ENCODE measurements around the gene LRCOL1.

LRCOL1 gene

DNA sequence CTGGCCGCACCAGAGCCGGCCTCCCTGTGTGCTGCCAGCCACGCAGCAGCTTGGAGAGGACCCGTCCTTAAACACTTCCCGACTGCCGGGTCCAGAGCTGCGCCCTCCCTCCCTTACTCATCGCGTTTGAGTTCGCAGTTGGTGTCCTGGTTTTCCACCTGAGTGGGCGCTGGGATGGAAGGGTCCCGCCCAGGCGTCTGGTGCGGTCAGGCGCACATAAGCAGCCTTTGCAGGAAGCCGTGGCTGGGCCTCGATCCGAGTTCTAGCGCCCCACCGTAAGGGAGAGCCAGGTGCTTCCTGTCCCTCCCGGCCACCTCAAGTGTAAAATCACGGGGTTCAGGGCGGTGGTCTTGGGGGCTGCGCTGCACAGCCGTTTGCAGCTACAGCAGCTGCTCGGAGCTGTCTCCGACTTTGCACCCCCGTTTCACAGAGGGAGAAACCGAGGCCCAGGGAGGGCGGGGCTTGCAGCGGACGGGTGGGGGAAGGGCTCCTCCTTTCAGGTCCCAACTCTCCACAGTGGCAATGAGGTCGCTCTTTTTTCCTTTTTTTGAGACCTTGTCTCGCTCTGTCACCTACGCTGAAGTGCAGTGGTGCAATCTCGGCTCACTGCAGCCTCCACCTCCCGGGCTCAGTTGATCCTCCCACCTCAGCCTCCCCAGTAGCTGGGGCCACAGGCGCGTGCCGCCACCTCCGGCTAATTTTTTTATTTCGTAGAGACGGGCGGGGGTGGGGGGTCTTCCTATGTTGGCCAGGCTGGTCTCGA lies 51.3 kb downstream of the LRCOL1 start:
- no peak overlapping the region for H3K27ac ChIP-seq (ENCODE audit: low read depth, low read length)
- H3K4me1 ChIP-seq (ENCODE audit: insufficient read depth, low read length): no peaks in the 10 kb centered on the region
- peaks cover 43% of the 10 kb centered on the region for H3K27me3 ChIP-seq (ENCODE audit: insufficient read depth, low read length)
- no peaks in the 10 kb centered on the region for H3K9me3 ChIP-seq (ENCODE audit: insufficient read depth, low read depth, low read length)
- peak overlapping the region; percentile 90 for H3K4me3 ChIP-seq (ENCODE audit: low read length)
- H3K9ac ChIP-seq (ENCODE audit: low read depth, low read length): no peak overlapping the region
- H3K36me3 ChIP-seq (ENCODE audit: insufficient read depth, low read length): no peaks in the 10 kb centered on the region
- 80% methylated on average over 45 of the region's 45 CpGs for WGBS

DNA sequence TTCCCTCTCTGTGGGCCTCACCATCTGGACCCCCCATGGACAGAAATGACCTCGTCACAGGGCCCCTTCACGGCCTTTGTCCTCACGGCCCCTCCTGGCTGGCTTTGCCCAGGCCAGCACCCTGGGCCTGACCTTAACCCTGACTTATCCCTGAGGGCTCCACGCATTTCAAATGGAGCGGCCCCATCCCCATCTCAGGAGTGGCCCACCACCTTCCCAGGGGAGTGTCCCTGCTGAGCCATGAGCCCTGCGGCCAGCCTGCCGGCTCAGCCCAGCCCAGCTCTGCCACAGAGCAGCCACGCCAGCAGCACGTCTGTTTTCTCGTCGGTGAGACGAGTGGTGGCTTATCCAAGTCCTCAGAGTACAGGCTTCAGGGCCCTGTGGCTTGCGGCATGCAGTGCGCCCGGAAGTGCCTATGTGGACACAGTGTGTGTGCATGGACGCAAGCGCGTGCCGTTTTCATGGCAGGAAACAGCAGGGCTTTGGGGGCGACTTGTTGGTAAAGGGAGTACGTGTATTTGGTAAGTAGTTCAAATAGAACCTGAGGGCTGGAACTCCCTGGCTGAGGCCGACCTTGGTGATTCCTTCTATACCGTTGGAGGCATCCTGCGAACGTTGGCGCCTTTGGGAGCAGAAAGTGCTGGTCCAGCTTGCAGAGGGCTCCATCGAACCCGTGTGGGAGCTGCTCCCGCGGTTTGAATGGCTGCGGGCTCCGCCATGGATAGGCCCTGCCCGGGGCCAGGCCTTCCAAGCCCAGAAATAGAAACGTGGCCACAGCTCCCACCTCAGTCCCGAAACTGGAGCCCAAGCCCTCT lies 52.1 kb downstream of the LRCOL1 start:
- Histone ChIP-seq H3K4me3 (ENCODE audit: low read length) (no peak overlapping the region), H3K36me3 (ENCODE audit: insufficient read depth, low read length) (no peaks in the 10 kb centered on the region), H3K9me3 (ENCODE audit: insufficient read depth, low read depth, low read length) (no peaks in the 10 kb centered on the region), H3K9ac (ENCODE audit: low read depth, low read length) (no peak overlapping the region), H3K4me1 (ENCODE audit: insufficient read depth, low read length) (no peaks in the 10 kb centered on the region), H3K27ac (ENCODE audit: low read depth, low read length) (no peak overlapping the region), H3K27me3 (ENCODE audit: insufficient read depth, low read length) (peaks cover 50% of the 10 kb centered on the region)
- WGBS: 78% methylated on average over 35 of the region's 35 CpGs

DNA sequence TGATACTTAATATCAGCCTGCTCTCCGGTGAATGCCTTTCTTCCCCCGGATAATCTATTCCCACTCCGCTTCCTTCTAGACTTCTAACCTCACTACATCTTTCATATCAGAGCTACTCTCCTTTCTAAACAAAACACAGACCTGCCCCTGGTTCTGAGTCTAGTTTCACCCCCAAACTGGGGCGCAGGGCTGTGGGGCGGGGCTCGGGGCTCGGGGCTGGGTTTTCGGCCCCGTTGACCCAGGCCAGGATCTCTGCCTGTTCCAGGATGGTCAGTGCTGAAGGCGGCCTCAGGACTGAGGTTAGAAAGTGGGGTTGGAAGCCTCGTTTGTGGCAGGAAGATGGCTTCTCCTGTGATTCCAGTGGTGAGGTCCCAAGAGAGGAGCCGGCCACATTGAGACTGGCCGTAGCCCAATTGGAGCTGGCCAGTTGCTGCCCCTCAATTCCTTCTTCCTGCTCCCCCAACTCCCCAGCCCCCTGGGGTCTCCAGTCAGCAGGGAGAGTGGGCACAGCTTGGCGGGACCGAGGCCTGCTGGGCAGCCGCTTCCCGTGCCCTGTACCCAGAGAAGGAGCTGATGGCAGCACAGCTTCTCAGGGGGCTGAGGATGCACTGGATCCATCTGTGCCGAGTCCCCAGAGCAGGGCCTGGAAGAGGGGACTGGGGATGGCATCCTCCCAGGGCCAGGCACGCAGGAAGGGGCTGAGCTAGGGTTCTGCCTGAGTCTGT lies 52.9 kb downstream of the LRCOL1 start:
- H3K27me3 ChIP-seq (ENCODE audit: insufficient read depth, low read length): peaks cover 57% of the 10 kb centered on the region
- no peaks in the 10 kb centered on the region for H3K36me3 ChIP-seq (ENCODE audit: insufficient read depth, low read length)
- no peak overlapping the region for H3K27ac ChIP-seq (ENCODE audit: low read depth, low read length)
- no peak overlapping the region for H3K9ac ChIP-seq (ENCODE audit: low read depth, low read length)
- H3K4me3 ChIP-seq (ENCODE audit: low read length): no peak overlapping the region
- no peaks in the 10 kb centered on the region for H3K9me3 ChIP-seq (ENCODE audit: insufficient read depth, low read depth, low read length)
- no peaks in the 10 kb centered on the region for H3K4me1 ChIP-seq (ENCODE audit: insufficient read depth, low read length)
- WGBS: 90% methylated on average over 19 of the region's 19 CpGs

DNA sequence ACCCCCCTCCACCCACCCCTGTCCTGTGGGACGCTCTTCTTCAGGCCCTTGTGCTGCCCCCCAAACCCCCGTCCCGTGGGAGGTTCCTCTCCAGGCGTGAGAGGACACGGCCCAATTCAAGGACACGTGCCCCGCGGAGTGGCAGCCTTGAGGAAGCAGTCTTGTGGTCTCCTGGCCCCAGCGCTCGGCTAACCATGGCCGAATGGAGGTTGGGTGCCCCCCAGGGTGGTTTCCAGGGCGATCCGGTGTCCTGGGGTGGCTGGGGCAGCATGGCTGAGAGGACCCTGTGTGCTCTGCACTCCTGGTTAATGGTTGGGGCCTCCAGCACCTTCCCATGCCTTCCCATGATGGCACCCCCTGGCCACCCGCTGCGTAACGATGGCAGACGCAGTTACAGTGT lies 53.6 kb downstream of the LRCOL1 start:
- H3K9me3 ChIP-seq (ENCODE audit: insufficient read depth, low read depth, low read length): no peaks in the 10 kb centered on the region
- no peak overlapping the region for H3K27ac ChIP-seq (ENCODE audit: low read depth, low read length)
- H3K9ac ChIP-seq (ENCODE audit: low read depth, low read length): no peak overlapping the region
- H3K4me3 ChIP-seq (ENCODE audit: low read length): no peak overlapping the region
- H3K27me3 ChIP-seq (ENCODE audit: insufficient read depth, low read length): peaks cover 64% of the 10 kb centered on the region
- 93% methylated on average over 17 of the region's 17 CpGs for WGBS
- no peaks in the 10 kb centered on the region for H3K4me1 ChIP-seq (ENCODE audit: insufficient read depth, low read length)
- no peaks in the 10 kb centered on the region for H3K36me3 ChIP-seq (ENCODE audit: insufficient read depth, low read length)

DNA sequence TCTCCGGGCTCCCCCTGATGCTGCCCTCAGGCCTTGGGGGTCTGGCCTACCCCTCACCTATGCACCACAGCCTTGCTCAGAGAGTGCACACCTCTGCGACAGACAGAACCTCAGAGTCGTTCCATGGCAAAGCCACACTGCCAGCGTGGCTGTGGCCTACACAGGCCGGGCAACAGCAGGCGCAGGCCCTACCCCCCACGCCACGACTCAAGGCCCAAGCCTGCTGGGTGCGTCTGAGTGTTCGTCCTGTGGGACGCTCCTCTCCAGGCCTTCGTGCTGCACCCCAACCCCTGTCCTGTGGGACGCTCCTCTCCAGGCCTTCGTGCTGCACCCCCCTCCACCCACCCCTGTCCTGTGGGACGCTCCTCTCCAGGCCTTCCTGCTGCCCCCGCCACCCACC lies 54.2 kb downstream of the LRCOL1 start:
- Histone ChIP-seq H3K4me1 (ENCODE audit: insufficient read depth, low read length) (no peaks in the 10 kb centered on the region), H3K36me3 (ENCODE audit: insufficient read depth, low read length) (no peaks in the 10 kb centered on the region), H3K9me3 (ENCODE audit: insufficient read depth, low read depth, low read length) (no peaks in the 10 kb centered on the region), H3K27me3 (ENCODE audit: insufficient read depth, low read length) (peaks cover 70% of the 10 kb centered on the region), H3K27ac (ENCODE audit: low read depth, low read length) (no peak overlapping the region), H3K4me3 (ENCODE audit: low read length) (no peak overlapping the region), H3K9ac (ENCODE audit: low read depth, low read length) (no peak overlapping the region)
- 94% methylated on average over 16 of the region's 16 CpGs for WGBS

DNA sequence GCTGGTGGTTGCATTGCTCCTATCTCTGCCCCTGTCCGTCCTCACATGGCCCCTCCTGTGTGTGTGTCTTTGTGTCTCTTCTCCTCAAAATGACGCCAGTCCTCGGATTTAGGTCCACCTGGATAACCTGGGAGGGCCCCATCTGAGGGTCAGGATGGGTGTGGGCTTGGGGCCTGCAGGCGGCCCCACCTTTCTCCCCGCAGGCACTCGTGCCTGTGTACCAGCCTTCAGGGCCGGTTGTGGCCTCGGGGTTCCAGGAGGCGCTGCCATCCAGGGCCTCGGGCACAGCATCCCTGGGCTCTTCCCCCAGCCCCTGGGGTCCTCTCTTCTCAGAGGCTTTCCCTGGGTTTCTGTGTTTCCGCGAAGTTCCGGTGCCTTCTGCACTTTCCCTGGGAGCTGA lies 54.7 kb downstream of the LRCOL1 start:
- H3K4me3 ChIP-seq (ENCODE audit: low read length): no peak overlapping the region
- no peaks in the 10 kb centered on the region for H3K4me1 ChIP-seq (ENCODE audit: insufficient read depth, low read length)
- H3K27me3 ChIP-seq (ENCODE audit: insufficient read depth, low read length): peaks cover 75% of the 10 kb centered on the region
- H3K36me3 ChIP-seq (ENCODE audit: insufficient read depth, low read length): no peaks in the 10 kb centered on the region
- H3K9ac ChIP-seq (ENCODE audit: low read depth, low read length): no peak overlapping the region
- 94% methylated on average over 13 of the region's 13 CpGs for WGBS
- no peak overlapping the region for H3K27ac ChIP-seq (ENCODE audit: low read depth, low read length)
- H3K9me3 ChIP-seq (ENCODE audit: insufficient read depth, low read depth, low read length): no peaks in the 10 kb centered on the region

DNA sequence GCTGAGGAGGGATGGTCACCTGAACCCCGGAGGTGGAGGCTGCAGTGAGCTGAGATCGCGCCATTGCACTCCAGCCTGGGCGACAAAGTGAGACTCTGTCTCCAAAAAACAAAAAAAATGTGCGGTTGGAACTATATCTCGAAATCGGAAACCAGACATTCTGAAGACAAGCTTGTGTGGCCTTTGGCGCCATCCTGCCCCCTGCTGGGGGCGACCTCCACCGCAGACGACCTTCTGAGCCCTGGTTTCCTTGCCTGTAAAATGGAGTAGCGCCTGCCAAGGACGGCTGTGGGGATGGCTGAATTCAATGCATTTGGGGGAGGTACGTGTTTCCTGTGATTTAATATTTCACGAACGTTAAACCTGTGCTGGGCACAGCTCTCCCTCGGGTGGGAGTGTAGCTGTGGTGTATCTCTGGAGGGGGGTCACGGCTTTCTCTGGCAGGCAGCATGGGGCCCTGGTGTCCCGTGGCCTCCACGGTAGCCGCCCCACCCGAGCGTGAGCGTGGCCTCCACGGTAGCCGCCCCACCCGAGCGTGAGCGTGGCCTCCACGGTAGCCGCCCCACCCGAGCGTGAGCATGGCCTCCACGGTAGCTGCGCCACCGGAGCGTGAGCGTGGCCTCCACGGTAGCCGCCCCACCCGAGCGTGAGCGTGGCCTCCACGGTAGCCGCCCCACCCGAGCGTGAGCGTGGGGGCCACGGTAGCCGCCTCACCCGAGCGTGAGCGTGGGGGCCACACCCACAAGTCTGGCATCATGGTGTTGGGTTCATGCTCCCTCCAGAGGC lies 55.3 kb downstream of the LRCOL1 start:
- Histone ChIP-seq H3K9me3 (ENCODE audit: insufficient read depth, low read depth, low read length) (no peaks in the 10 kb centered on the region), H3K4me3 (ENCODE audit: low read length) (no peak overlapping the region), H3K36me3 (ENCODE audit: insufficient read depth, low read length) (no peaks in the 10 kb centered on the region), H3K27ac (ENCODE audit: low read depth, low read length) (no peak overlapping the region), H3K9ac (ENCODE audit: low read depth, low read length) (no peak overlapping the region), H3K4me1 (ENCODE audit: insufficient read depth, low read length) (no peaks in the 10 kb centered on the region), H3K27me3 (ENCODE audit: insufficient read depth, low read length) (peaks cover 81% of the 10 kb centered on the region)
- 90% methylated on average over 53 of the region's 53 CpGs for WGBS

Data from HUES64 (cell line).